BJ (cell line): ENCODE measurements around the gene CTRB2. TPM values are rescaled to one million over a fixed set of nuclear protein-coding genes. Genes with fewer than 3 reads are reported as not detected.

ENCODE experiments used
- CTCF ChIA-PET: fragments of 350-600 bp; formaldehyde crosslinking; extraction: SDS; loops from one replicate; lab custom pipeline; 2021; ENCODE audit warnings: antibody characterized with exemption, inconsistent platforms; lab: Yijun Ruan, JAX
- POLR2A ChIA-PET: fragments of 300-600 bp; sonication (Branson Sonifier 250); formaldehyde crosslinking; extraction: SDS; loops from one replicate; lab custom pipeline; 2021; ENCODE audit warnings: antibody characterized with exemption; lab: Charles Lee
- DNase-seq: peaks from one replicate; pipeline ENCODE4 v3.0.0-alpha.2; 2011; ENCODE audit warnings: low read depth
- H3K27me3 ChIP-seq: 2 replicates; pipeline ENCODE4 v1.6.0; 2011; ENCODE audit warnings: low read length; ENCODE audit not compliant: control insufficient read depth, insufficient read depth
- H3K36me3 ChIP-seq: 2 replicates; pipeline ENCODE4 v1.5.1; 2011; ENCODE audit warnings: low read length; ENCODE audit not compliant: control insufficient read depth, insufficient read depth
- H3K4me3 ChIP-seq: 2 replicates; pipeline ENCODE4 v1.5.1; 2011; ENCODE audit warnings: low read depth, mild to moderate bottlenecking, control low read depth, low read length
- CTCF ChIP-seq: IDR thresholded peaks from 2 replicates; pipeline ENCODE4 v1.5.1; 2011; ENCODE audit warnings: low read depth, mild to moderate bottlenecking, control low read depth, inconsistent platforms, low read length, moderate library complexity; ENCODE audit not compliant: insufficient read depth
- polyA plus RNA-seq: library from polyadenylated mRNA; depleted of rRNA; stranded (reverse); fragments of >200 nt; gene quantifications from 2 replicates; pipeline ENCODE4 v1.2.3, GENCODE V29; 2011

The CTRB2 gene
- polyA plus RNA-seq, 1 experiment = not detected

- POLR2A ChIA-PET = interaction anchor here (1.3 kb wide), 1 partner anchor 56 kb away, joined by 11 read pairs; no protein-coding TSS in a partner anchor
- peak overlapping the region; percentile 84 for H3K4me3 ChIP-seq
- H3K36me3 ChIP-seq = peaks cover 9% of the 10 kb centered on the region
- no peak for TF ChIP-seq CTCF
- no peaks in the 10 kb centered on the region for H3K27me3 ChIP-seq
- DNase-seq = no peak
- CTCF ChIA-PET = interaction anchor here (0.8 to 2.3 kb wide), 4 partner anchors 15 to 138 kb away, joined by 3 to 10 read pairs (median 5); no protein-coding TSS in a partner anchor
These were observed 42.5 kb upstream of the CTRB2 start for GRCh38 chr16:75249441-75249840.

GRCh38 chr16:75248536-75249380 lies 41.8 kb upstream of the CTRB2 start:
- TF ChIP-seq CTCF = no peak
- DNase-seq = no peak
- H3K27me3 ChIP-seq = no peaks in the 10 kb centered on the region
- H3K36me3 ChIP-seq = peaks cover 10% of the 10 kb centered on the region
- peak overlapping the region; percentile 84 for H3K4me3 ChIP-seq
- ChIA-PET POLR2A (no interaction called here), CTCF (interaction anchor here (0.8 to 2.3 kb wide), 3 partner anchors 10 to 132 kb away, joined by 3 to 10 read pairs (median 4); no protein-coding TSS in a partner anchor)

GRCh38 chr16:75248142-75248535 lies 41.2 kb upstream of the CTRB2 start:
- TF ChIP-seq CTCF = no peak
- Histone ChIP-seq H3K4me3 (no peak overlapping the region), H3K27me3 (no peaks in the 10 kb centered on the region), H3K36me3 (peaks cover 10% of the 10 kb centered on the region)
- ChIA-PET CTCF (interaction anchor here (1.4 to 2.3 kb wide), 2 partner anchors 9 to 14 kb away, joined by 4 to 10 read pairs; no protein-coding TSS in a partner anchor), POLR2A (no interaction called here)
- no peak for DNase-seq

- H3K36me3 ChIP-seq = peaks cover 11% of the 10 kb centered on the region
- no peak for TF ChIP-seq CTCF
- H3K27me3 ChIP-seq = no peaks in the 10 kb centered on the region
- POLR2A ChIA-PET = no interaction called here
- CTCF ChIA-PET = interaction anchor here (1.4 to 2.3 kb wide), 2 partner anchors 8 to 13 kb away, joined by 4 to 10 read pairs; no protein-coding TSS in a partner anchor
- no peak overlapping the region for H3K4me3 ChIP-seq
- DNase-seq = no peak
These were observed 40.3 kb upstream of the CTRB2 start for GRCh38 chr16:75247249-75247648.

GRCh38 chr16:75246504-75247205 lies 39.7 kb upstream of the CTRB2 start:
- Histone ChIP-seq H3K27me3 (no peaks in the 10 kb centered on the region), H3K36me3 (peaks cover 17% of the 10 kb centered on the region), H3K4me3 (no peak overlapping the region)
- POLR2A ChIA-PET = no interaction called here
- DNase-seq = no peak
- no peak for TF ChIP-seq CTCF
- CTCF ChIA-PET = interaction anchor here (1.0 to 2.3 kb wide), 3 partner anchors 12 to 18 kb away, joined by 3 to 10 read pairs (median 3); no protein-coding TSS in a partner anchor
